ENCODE data around the gene OMA1. TPM values are rescaled to one million over a fixed set of nuclear protein-coding genes. Genes with fewer than 3 reads are reported as not detected.
"Not testable (repeated sequence)": the region's sequence is repeated elsewhere in the genome, so short reads cannot be mapped to it uniquely, and the experiment has no call there.

OMA1 gene
- polyA plus RNA-seq, 1 of the 3 experiments (the other 2 are of a cell fraction): 6.9 TPM

GRCh38 chr1:58488914-58489313 is 57.6 kb downstream of the OMA1 start:
- H3K27ac ChIP-seq (ENCODE audit: low read depth in 2 of 2, low read length in 1 of 2); H3K4me2 ChIP-seq; H3K79me2 ChIP-seq (ENCODE audit: insufficient read depth); H3K36me3 ChIP-seq (replicated peaks in 1 of 2; ENCODE audit: control insufficient read depth in 1 of 2, insufficient read depth in 2 of 2, low read length in 1 of 2); H3K4me1 ChIP-seq (ENCODE audit: control insufficient read depth in 1 of 2, insufficient read depth in 2 of 2, low read depth in 1 of 2, low read length in 1 of 2); H3K9me3 ChIP-seq; H2AFZ ChIP-seq (ENCODE audit: low read depth); H3K9ac ChIP-seq; H3K4me3 ChIP-seq (ENCODE audit: low read depth in 2 of 2, low read length in 1 of 2); H3F3A ChIP-seq (replicated peaks; ENCODE audit: insufficient read depth); H3K9me2 ChIP-seq; DNase-seq; H4K20me1 ChIP-seq (ENCODE audit: insufficient read depth); POLR2A ChIA-PET; H3K27me3 ChIP-seq (ENCODE audit: insufficient read depth): not testable (repeated sequence)
- CTCF ChIA-PET: interaction anchor here (1.5 kb wide), 1 partner anchor 15 kb away, joined by 3 read pairs; no protein-coding TSS in a partner anchor
- 98% methylated on average over 14 of the region's 18 CpGs for WGBS (ENCODE audit: low lambda C conversion rate)

- H3K9ac ChIP-seq: no peak overlapping the region
- no peak overlapping the region for H3K27ac ChIP-seq (ENCODE audit: low read depth in 2 of 2, low read length in 1 of 2)
- H3K9me3 ChIP-seq: no peaks in the 10 kb centered on the region
- WGBS (ENCODE audit: low lambda C conversion rate): 96% methylated on average over 5 of the region's 5 CpGs
- H2AFZ ChIP-seq (ENCODE audit: low read depth): no peak overlapping the region
- DNase-seq: no peak
- H4K20me1 ChIP-seq (ENCODE audit: insufficient read depth): no peaks in the 10 kb centered on the region
- no peaks in the 10 kb centered on the region for H3K79me2 ChIP-seq (ENCODE audit: insufficient read depth)
- H3K36me3 ChIP-seq (replicated peaks in 1 of 2; ENCODE audit: control insufficient read depth in 1 of 2, insufficient read depth in 2 of 2, low read length in 1 of 2): peaks cover 0 to 5% of the 10 kb centered on the region in 2 experiments
- no peaks in the 10 kb centered on the region for H3K4me1 ChIP-seq (ENCODE audit: control insufficient read depth in 1 of 2, insufficient read depth in 2 of 2, low read depth in 1 of 2, low read length in 1 of 2)
- H3K27me3 ChIP-seq (ENCODE audit: insufficient read depth): no peaks in the 10 kb centered on the region
- H3F3A ChIP-seq (replicated peaks; ENCODE audit: insufficient read depth): no peaks in the 10 kb centered on the region
- ChIA-PET POLR2A (no interaction called here), CTCF (interaction anchor here (0.9 to 1.5 kb wide), 3 partner anchors 9 to 28 kb away, joined by 3 to 5 read pairs (median 4); no protein-coding TSS in a partner anchor)
- H3K4me2 ChIP-seq: no peak overlapping the region
- H3K4me3 ChIP-seq (ENCODE audit: low read depth in 2 of 2, low read length in 1 of 2): no peak overlapping the region
- no peaks in the 10 kb centered on the region for H3K9me2 ChIP-seq
- TF ChIP-seq EZH2phosphoT487 (IDR thresholded peaks at IDR 0.05; ENCODE audit: borderline replicate concordance, low read depth) (no peak), CHD2 (IDR thresholded peaks at IDR 0.05; ENCODE audit: low read length, partially characterized antibody) (no peak), CTCF (IDR thresholded peaks at IDR 0.05) (no peak), SMC3 (IDR thresholded peaks at IDR 0.05; ENCODE audit: low read depth, low read length) (no peak), USF1 (IDR thresholded peaks at IDR 0.05; ENCODE audit: borderline replicate concordance, low read depth) (no peak), EP300 (IDR thresholded peaks at IDR 0.05; ENCODE audit: borderline replicate concordance in 1 of 2, low read depth in 1 of 2, low read length in 1 of 2) (no peak), MAX (IDR thresholded peaks at IDR 0.05; ENCODE audit: low read depth) (no peak), ZBTB33 (IDR thresholded peaks at IDR 0.05; ENCODE audit: borderline replicate concordance, low read depth) (no peak), MXI1 (IDR thresholded peaks at IDR 0.05; ENCODE audit: low read depth, low read length) (no peak), TEAD4 (IDR thresholded peaks at IDR 0.05; ENCODE audit: borderline replicate concordance, insufficient read depth) (no peak), MEF2A (IDR thresholded peaks at IDR 0.05; ENCODE audit: borderline replicate concordance, low read depth) (no peak), PBX3 (IDR thresholded peaks at IDR 0.05) (no peak), RAD21 (IDR thresholded peaks at IDR 0.05; ENCODE audit: low read length) (no peak), TCF12 (IDR thresholded peaks at IDR 0.05) (no peak), GABPA (IDR thresholded peaks at IDR 0.05; ENCODE audit: low read depth) (no peak)
These were observed 59.5 kb downstream of the OMA1 start for GRCh38 chr1:58487002-58487401.
